HepG2 (cell line): ENCODE data around the gene RARA. TPM values are rescaled to one million over a fixed set of nuclear protein-coding genes. Genes with fewer than 3 reads are reported as not detected.

Experiments used
- ATAC-seq: fragments of 200-7000 bp; cut with Tn5 transposase; 3 replicates; pipeline ENCODE4 v1.9.1; 2020; ENCODE audit warnings: mild to moderate bottlenecking, moderate library complexity
- BruUV-seq: library from RNA; stranded (reverse); fragments of 400-500 nt; replicated peaks from 2 replicates; lab custom pipeline; 2021; lab: Mats Ljungman, UMichigan
- CTCF ChIA-PET: fragments of 300-600 bp; formaldehyde crosslinking; extraction: SDS; loops from one replicate; lab custom pipeline; 2021; ENCODE audit warnings: low total read pairs, inconsistent platforms, low intra/inter-chr PET ratio; lab: Yijun Ruan, JAX
- POLR2A ChIA-PET: fragments of 350-600 bp; sonication (Branson Sonifier 250); formaldehyde crosslinking; loops from one replicate; lab custom pipeline; 2020; ENCODE audit warnings: antibody characterized with exemption, inconsistent platforms; lab: Yijun Ruan, JAX
- DNase-seq: peaks from one replicate; pipeline ENCODE4 v3.0.0-alpha.2; 2015; ENCODE audit warnings: low spot score
- FAIRE-seq: peaks from 3 replicates; lab custom pipeline; 2011; peaks lifted over from hg19 to GRCh38; lab: Jason Lieb, UNC
- H2AFZ ChIP-seq: one replicate; pipeline ENCODE4 v1.6.1; 2011; ENCODE audit warnings: low read length, inconsistent platforms
- H3K27ac ChIP-seq: fragments of 300-600 bp; 3 replicates; pipeline ENCODE4 v1.8.0; 2011; ENCODE audit warnings: mixed run types, mild to moderate bottlenecking, mixed read lengths, low read length, inconsistent platforms; ENCODE audit not compliant: insufficient read depth; ENCODE audit errors: extremely low read length
- H3K27me3 ChIP-seq, 2 experiments: fragments of 200-600 bp in 1 of 2; 2 replicates in 1 of 2; 3 replicates in 1 of 2; pipeline versions ENCODE4 v1.6.0 to v1.8.0; 2011; ENCODE audit warnings: low read length in 2 of 2, mild to moderate bottlenecking in 2 of 2, moderate library complexity in 2 of 2, inconsistent platforms in 1 of 2; ENCODE audit not compliant: insufficient read depth in 2 of 2, control insufficient read depth in 1 of 2
- H3K36me3 ChIP-seq, 2 experiments: fragments of 200-600 bp in 1 of 2; replicated peaks in 1 of 2; 2 replicates in 1 of 2; 3 replicates in 1 of 2; pipeline versions ENCODE4 v1.5.1 to v1.8.0; 2011; ENCODE audit warnings: low read length in 2 of 2, inconsistent platforms in 1 of 2; ENCODE audit not compliant: insufficient read depth in 2 of 2, control insufficient read depth in 1 of 2
- H3K4me1 ChIP-seq: 2 replicates; pipeline ENCODE4 v1.5.1; 2012; ENCODE audit warnings: low read length, inconsistent platforms; ENCODE audit not compliant: insufficient read depth
- H3K4me2 ChIP-seq: 2 replicates; pipeline ENCODE4 v1.6.0; 2011; ENCODE audit warnings: low read depth, low read length, inconsistent platforms
- H3K4me3 ChIP-seq, 3 experiments: fragments of 200-600 bp in 1 of 3; sonication (generic), shearing (Covaris generic) in 1 of 3; replicated peaks in 1 of 3; 2 replicates each; pipeline ENCODE4 v1.5.1; 2011 to 2016; ENCODE audit warnings: low read length in 3 of 3, inconsistent platforms in 2 of 3, low read depth in 2 of 3, mild to moderate bottlenecking in 2 of 3, control low read depth in 1 of 3, mixed read lengths in 1 of 3; ENCODE audit not compliant: insufficient read depth in 1 of 3
- H3K79me2 ChIP-seq: one replicate; pipeline ENCODE4 v1.6.1; 2011; ENCODE audit warnings: low read length, inconsistent platforms; ENCODE audit not compliant: insufficient read depth
- H3K9ac ChIP-seq: 2 replicates; pipeline ENCODE4 v1.6.0; 2011; ENCODE audit warnings: mild to moderate bottlenecking, low read depth, low read length, inconsistent platforms; ENCODE audit not compliant: insufficient read depth
- H3K9me3 ChIP-seq: 2 replicates; pipeline ENCODE4 v1.5.1; 2012; ENCODE audit warnings: mild to moderate bottlenecking, low read length
- H4K20me1 ChIP-seq: 2 replicates; pipeline ENCODE4 v1.6.0; 2011; ENCODE audit warnings: inconsistent platforms, mild to moderate bottlenecking, low read length, moderate library complexity; ENCODE audit not compliant: insufficient read depth
- BRCA1 ChIP-seq: sonication (generic); formaldehyde crosslinking; IDR thresholded peaks from 2 replicates; pipeline ENCODE4 v1.4.0; 2020; ENCODE audit warnings: missing genetic modification reagents
- CEBPB ChIP-seq: IDR thresholded peaks from 2 replicates; pipeline ENCODE4 v1.6.1; 2011; ENCODE audit warnings: low read depth, low read length, improper control_type of control experiment, borderline replicate concordance
- DNMT3B ChIP-seq: conservative IDR thresholded peaks from 2 replicates; pipeline ENCODE4 v1.6.1; 2016; ENCODE audit warnings: missing biosample characterization, control low read depth
- ETV6 ChIP-seq: sonication (generic); formaldehyde crosslinking; conservative IDR thresholded peaks from 2 replicates; pipeline ENCODE4 v1.4.0; 2020; ENCODE audit warnings: missing genetic modification reagents
- KAT7 ChIP-seq: IDR thresholded peaks from 2 replicates; pipeline ENCODE4 v1.6.1; 2018; ENCODE audit warnings: borderline replicate concordance, missing compliant biosample characterization
- MAFK ChIP-seq, 2 experiments: IDR thresholded peaks in 1 of 2; conservative IDR thresholded peaks in 1 of 2; 2 replicates each; pipeline ENCODE4 v1.6.1; 2011; ENCODE audit warnings: improper control_type of control experiment in 2 of 2, low read length in 2 of 2
- MTF2 ChIP-seq: sonication (generic); formaldehyde crosslinking; IDR thresholded peaks from 2 replicates; pipeline ENCODE4 v1.5.0; 2020; ENCODE audit warnings: missing genetic modification reagents, borderline replicate concordance
- MXI1 ChIP-seq: IDR thresholded peaks from 3 replicates; pipeline ENCODE4 v1.6.1; 2012; ENCODE audit warnings: low read depth, low read length, inconsistent platforms, borderline replicate concordance
- SRSF4 ChIP-seq: fragments of 200-400 bp; formaldehyde crosslinking; IDR thresholded peaks from one replicate; pipeline ENCODE4 v1.6.1; 2018; ENCODE audit warnings: mild to moderate bottlenecking, low read depth, low read length, moderate library complexity; ENCODE audit not compliant: poor library complexity, severe bottlenecking
- ZKSCAN8 ChIP-seq: IDR thresholded peaks from 2 replicates; pipeline ENCODE4 v1.6.1; 2016; ENCODE audit warnings: borderline replicate concordance, missing genetic modification reagents, missing compliant biosample characterization
- ZMYM2 ChIP-seq: sonication (generic); formaldehyde crosslinking; IDR thresholded peaks from 2 replicates; pipeline ENCODE4 v1.8.0; 2022; ENCODE audit warnings: mild to moderate bottlenecking, missing genetic modification reagents
- ZNF263 ChIP-seq: sonication (generic); formaldehyde crosslinking; IDR thresholded peaks from 2 replicates; pipeline ENCODE4 v1.4.0; 2020; ENCODE audit warnings: missing genetic modification reagents
- ZNF607 ChIP-seq: sonication (generic); formaldehyde crosslinking; IDR thresholded peaks from 2 replicates; pipeline ENCODE4 v1.5.1; 2020; ENCODE audit warnings: missing genetic modification reagents, mild to moderate bottlenecking, borderline replicate concordance
- WGBS: methylation state at CpG from one replicate; pipeline ENCODE4 v1.1.6; 2017; ENCODE audit warnings: low lambda C conversion rate; 5-methylcytosine and 5-hydroxymethylcytosine counted together
- in situ Hi-C: cut with HindIII; loops from 2 replicates; pipeline ENCODE4 v1.10.0; 2017; ENCODE audit warnings: low pct_unique_long_range_greater_than_20kb; ENCODE audit not compliant: extremely low pct_ligation_motif_present
- intact Hi-C: fragments of 100-400 bp; cut with micrococcal nuclease; formaldehyde crosslinking; loops from one replicate; pipeline ENCODE4 v1.10.0; 2022; ENCODE audit not compliant: unreplicated experiment
- polyA plus RNA-seq, 8 experiments: library from polyadenylated mRNA; depleted of rRNA in 3 of 8; stranded (reverse) in 7 of 8; unstranded in 1 of 8; fragments of >200 nt; fragmentation: Illumina TruSeq in 4 of 8; extraction: Trizol in 4 of 8; gene quantifications; 2 replicates each; pipeline versions ENCODE4 v1.2.1 to v1.2.3, GENCODE V29; 2011 to 2016; ENCODE audit warnings: low read depth in 4 of 8, missing spikeins in 1 of 8, mixed read lengths in 1 of 8; ENCODE audit not compliant: insufficient read depth in 1 of 8
- total RNA-seq, 5 experiments: library from RNA; depleted of rRNA; stranded (reverse); fragments of >200 nt; fragmentation: Illumina TruSeq; extraction: Trizol; gene quantifications; 2 replicates each; pipeline ENCODE4 v1.2.3, GENCODE V29; 2016; ENCODE audit warnings: low read depth in 1 of 5
- TF ChIP-seq, protein P1 (sequence below): sonication (generic); formaldehyde crosslinking; IDR thresholded peaks from 2 replicates; pipeline ENCODE4 v1.4.0; 2020; ENCODE audit warnings: missing genetic modification reagents, borderline replicate concordance
- TF ChIP-seq, protein P2 (sequence below): sonication (generic); formaldehyde crosslinking; IDR thresholded peaks from 2 replicates; pipeline ENCODE4 v1.9.0; 2021; ENCODE audit warnings: missing genetic modification reagents, mild to moderate bottlenecking, borderline replicate concordance
- TF ChIP-seq, protein P3 (sequence below): sonication (generic); formaldehyde crosslinking; IDR thresholded peaks from 2 replicates; pipeline ENCODE4 v1.4.0; 2020; ENCODE audit warnings: missing genetic modification reagents, borderline replicate concordance
- TF ChIP-seq, protein P4 (sequence below): IDR thresholded peaks from 2 replicates; pipeline ENCODE4 v1.6.1; 2016
- TF ChIP-seq, protein P5 (sequence below): sonication (generic); formaldehyde crosslinking; IDR thresholded peaks from 2 replicates; pipeline ENCODE4 v1.4.0; 2020; ENCODE audit warnings: mild to moderate bottlenecking, missing genetic modification reagents

Gene RARA
- total and polyA plus RNA-seq, 2 of the 13 experiments (the other 11 are each of a cell fraction or from before 2014, with no cell fraction given): 6.4 to 8.6 TPM

DNA sequence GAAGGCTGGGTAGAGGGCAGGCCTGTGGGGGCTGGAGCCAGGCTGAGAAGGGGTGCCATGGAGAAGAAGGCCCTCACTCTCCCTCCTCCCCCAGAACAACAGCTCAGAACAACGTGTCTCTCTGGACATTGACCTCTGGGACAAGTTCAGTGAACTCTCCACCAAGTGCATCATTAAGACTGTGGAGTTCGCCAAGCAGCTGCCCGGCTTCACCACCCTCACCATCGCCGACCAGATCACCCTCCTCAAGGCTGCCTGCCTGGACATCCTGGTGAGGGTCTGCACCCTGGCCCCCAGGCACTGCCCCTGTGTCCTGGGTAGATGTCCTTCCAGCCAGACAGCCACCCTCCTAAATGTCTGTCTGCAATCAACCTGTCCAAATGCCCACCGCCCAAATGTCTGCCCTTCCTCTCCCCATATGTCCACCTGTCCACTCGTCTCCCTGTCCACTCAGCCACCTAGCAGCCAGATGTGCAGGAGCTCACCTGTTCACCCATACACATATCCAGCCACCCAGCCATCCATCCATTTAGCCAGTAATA is 43.3 kb downstream of the RARA start (continued):
- TF ChIP-seq CEBPB: no peak
- TF ChIP-seq ZKSCAN8: no peak
- 0 out of 3 replicates have a peak, but pooled peaks have one; percentile 19 for TF ChIP-seq MXI1
- TF ChIP-seq ETV6: no peak
- peak; percentile 95 for TF ChIP-seq ZNF263
- TF ChIP-seq, protein P1, sequence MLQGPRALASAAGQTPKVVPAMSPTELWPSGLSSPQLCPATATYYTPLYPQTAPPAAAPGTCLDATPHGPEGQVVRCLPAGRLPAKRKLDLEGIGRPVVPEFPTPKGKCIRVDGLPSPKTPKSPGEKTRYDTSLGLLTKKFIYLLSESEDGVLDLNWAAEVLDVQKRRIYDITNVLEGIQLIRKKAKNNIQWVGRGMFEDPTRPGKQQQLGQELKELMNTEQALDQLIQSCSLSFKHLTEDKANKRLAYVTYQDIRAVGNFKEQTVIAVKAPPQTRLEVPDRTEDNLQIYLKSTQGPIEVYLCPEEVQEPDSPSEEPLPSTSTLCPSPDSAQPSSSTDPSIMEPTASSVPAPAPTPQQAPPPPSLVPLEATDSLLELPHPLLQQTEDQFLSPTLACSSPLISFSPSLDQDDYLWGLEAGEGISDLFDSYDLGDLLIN (CRISPR knock-in tag): peak; percentile 24; the same call in 1 of the 2 replicates
- no peak for TF ChIP-seq MTF2 (CRISPR knock-in tag)
- no peak for TF ChIP-seq MAFK (conservative IDR thresholded peaks at IDR 0.05 in 1 of 2, IDR thresholded peaks at IDR 0.05 in 1 of 2; ENCODE audit: low read length in 2 of 2)
- 0 out of 2 replicates have a peak, but pooled peaks have one; percentile 22 for TF ChIP-seq ZNF607 (CRISPR knock-in tag)

DNA sequence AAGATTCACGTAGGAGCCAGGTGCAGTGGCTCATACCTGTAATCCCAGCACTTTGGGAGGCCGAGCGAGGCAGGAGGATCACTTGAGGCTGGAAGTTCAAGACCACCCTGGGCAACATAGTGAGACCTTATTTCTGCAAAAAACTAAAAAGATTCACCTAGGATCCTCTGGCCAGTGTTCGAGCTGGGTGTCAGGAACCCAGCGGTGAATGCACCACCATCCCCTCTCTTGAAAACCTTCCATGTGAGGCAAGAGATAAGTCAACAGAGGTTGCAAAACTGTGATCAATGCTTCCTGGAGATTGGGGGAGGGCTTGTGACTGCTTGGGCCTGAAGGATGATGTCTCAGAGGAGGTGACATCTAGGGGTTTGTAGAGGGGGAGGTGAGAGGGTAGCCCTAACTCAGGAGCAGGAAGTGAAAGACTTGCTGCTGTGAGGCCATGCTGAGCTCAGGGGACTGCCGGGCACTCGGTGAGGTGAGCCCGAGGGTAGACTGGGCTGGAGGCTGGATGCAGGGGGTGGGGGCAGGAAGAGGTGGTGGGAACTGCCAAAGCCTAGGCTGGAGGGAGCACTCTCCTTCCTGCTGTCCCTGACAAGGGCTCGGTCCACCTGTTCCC is 43.9 kb downstream of the RARA start:
- WGBS: 27% methylated on average over 9 of the region's 9 CpGs
- Histone ChIP-seq H3K4me1 (peaks cover 58% of the 10 kb centered on the region), H4K20me1 (no peaks in the 10 kb centered on the region), H3K79me2 (no peaks in the 10 kb centered on the region), H3K4me3 (no peak overlapping the region), H3K27me3 (no peaks in the 10 kb centered on the region), H3K27ac (peak overlapping the region; percentile 49), H3K9me3 (no peaks in the 10 kb centered on the region), H3K4me2 (peak overlapping the region; percentile 22), H3K36me3 (peaks cover 29 to 38% of the 10 kb centered on the region in 2 experiments), H2AFZ (no peak overlapping the region), H3K9ac (no peak overlapping the region)
- in situ Hi-C loops: loop anchor here (5.0 to 10.0 kb wide), 2 partner anchors 36 to 148 kb away; no protein-coding TSS in a partner anchor
- peak; percentile 84 for DNase-seq
- FAIRE-seq: peak; percentile 100
- intact Hi-C loops: no loop called here
- peak; percentile 62 for ATAC-seq
- CTCF ChIA-PET: interaction anchor here (0.9 to 5.1 kb wide), 3 partner anchors 39 to 49 kb away, joined by 3 to 157 read pairs (median 3); partner anchors contain the start of gene RARA
- BruUV-seq: TSS peak; percentile 35
- POLR2A ChIA-PET: interaction anchor here (0.9 to 4.2 kb wide), 17 partner anchors 8 to 252 kb away, joined by 3 to 34 read pairs (median 3); partner anchors contain the start of genes NR1D1 and RARA
- TF ChIP-seq, protein P2, sequence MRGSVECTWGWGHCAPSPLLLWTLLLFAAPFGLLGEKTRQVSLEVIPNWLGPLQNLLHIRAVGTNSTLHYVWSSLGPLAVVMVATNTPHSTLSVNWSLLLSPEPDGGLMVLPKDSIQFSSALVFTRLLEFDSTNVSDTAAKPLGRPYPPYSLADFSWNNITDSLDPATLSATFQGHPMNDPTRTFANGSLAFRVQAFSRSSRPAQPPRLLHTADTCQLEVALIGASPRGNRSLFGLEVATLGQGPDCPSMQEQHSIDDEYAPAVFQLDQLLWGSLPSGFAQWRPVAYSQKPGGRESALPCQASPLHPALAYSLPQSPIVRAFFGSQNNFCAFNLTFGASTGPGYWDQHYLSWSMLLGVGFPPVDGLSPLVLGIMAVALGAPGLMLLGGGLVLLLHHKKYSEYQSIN (CRISPR knock-in tag): no peak
- no peak for TF ChIP-seq SRSF4
- TF ChIP-seq, protein P3, sequence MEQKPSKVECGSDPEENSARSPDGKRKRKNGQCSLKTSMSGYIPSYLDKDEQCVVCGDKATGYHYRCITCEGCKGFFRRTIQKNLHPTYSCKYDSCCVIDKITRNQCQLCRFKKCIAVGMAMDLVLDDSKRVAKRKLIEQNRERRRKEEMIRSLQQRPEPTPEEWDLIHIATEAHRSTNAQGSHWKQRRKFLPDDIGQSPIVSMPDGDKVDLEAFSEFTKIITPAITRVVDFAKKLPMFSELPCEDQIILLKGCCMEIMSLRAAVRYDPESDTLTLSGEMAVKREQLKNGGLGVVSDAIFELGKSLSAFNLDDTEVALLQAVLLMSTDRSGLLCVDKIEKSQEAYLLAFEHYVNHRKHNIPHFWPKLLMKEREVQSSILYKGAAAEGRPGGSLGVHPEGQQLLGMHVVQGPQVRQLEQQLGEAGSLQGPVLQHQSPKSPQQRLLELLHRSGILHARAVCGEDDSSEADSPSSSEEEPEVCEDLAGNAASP (CRISPR knock-in tag): peak; percentile 85
- 0 out of 2 replicates have a peak, but pooled peaks have one; percentile 88 for TF ChIP-seq DNMT3B
- TF ChIP-seq KAT7 (CRISPR knock-in tag): no peak
- no peak for TF ChIP-seq BRCA1
- peak; percentile 99 for TF ChIP-seq CEBPB
- peak; percentile 83 for TF ChIP-seq ZMYM2 (CRISPR knock-in tag)
- TF ChIP-seq, protein P4, sequence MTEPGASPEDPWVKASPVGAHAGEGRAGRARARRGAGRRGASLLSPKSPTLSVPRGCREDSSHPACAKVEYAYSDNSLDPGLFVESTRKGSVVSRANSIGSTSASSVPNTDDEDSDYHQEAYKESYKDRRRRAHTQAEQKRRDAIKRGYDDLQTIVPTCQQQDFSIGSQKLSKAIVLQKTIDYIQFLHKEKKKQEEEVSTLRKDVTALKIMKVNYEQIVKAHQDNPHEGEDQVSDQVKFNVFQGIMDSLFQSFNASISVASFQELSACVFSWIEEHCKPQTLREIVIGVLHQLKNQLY (CRISPR knock-in tag): peak; percentile 73; the same call in 1 of the 2 replicates
- TF ChIP-seq, protein P5, sequence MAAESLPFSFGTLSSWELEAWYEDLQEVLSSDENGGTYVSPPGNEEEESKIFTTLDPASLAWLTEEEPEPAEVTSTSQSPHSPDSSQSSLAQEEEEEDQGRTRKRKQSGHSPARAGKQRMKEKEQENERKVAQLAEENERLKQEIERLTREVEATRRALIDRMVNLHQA: no peak
